22Rv1 (cell line): ENCODE data around the gene RTL9.

Source experiments
- H3K27ac ChIP-seq: fragments of 450-650 bp; 2 replicates; pipeline ENCODE4 v1.5.1; 2017
- ZFX ChIP-seq: fragments of 450-650 bp; IDR thresholded peaks from 2 replicates; pipeline ENCODE4 v1.6.1; 2017; ENCODE audit warnings: antibody characterized with exemption, borderline replicate concordance
- TF ChIP-seq, protein P1 (sequence below): fragments of 450-650 bp; IDR thresholded peaks from 2 replicates; pipeline ENCODE4 v1.5.1; 2017; ENCODE audit warnings: mild to moderate bottlenecking

The RTL9 gene

DNA sequence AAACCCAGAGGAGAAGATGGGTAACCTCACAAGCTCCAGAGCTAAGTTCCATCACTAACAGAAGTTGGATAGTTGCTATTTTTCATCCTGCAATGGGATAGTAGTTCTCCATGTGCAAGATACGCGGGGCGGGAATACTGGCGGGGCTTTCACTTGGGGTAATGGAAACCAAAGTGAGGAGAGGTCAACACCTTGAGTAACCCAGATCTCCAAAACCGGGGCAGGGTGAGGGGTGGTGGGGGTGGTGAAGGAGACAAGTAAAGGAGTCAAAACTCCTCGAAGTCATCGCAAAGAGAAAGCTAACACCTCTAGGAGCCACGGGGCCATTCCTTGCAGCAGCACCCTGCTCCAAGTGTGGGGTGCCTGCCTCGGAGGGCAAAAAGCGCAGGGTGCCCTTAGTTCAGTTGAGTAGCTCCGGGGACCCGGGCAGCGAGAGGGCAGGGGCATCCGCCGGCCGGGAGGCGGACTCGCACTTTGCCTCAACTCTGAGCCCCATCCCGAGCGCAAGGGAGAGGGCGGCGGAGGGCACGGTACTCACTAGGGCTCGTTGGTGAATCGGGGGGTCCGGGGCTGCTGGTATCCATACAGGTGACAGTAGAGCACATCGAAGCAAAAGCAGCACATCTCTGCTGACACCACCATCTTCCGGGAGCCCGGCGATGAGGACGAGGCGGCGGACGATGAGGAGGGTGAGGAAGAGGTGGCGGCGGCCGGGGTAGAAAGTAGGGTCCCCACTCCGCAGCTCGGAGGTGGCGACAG lies 41.4 kb upstream of the RTL9 start:
- peak overlapping the region; percentile 75 for H3K27ac ChIP-seq
- TF ChIP-seq ZFX = no peak
- TF ChIP-seq, protein P1, sequence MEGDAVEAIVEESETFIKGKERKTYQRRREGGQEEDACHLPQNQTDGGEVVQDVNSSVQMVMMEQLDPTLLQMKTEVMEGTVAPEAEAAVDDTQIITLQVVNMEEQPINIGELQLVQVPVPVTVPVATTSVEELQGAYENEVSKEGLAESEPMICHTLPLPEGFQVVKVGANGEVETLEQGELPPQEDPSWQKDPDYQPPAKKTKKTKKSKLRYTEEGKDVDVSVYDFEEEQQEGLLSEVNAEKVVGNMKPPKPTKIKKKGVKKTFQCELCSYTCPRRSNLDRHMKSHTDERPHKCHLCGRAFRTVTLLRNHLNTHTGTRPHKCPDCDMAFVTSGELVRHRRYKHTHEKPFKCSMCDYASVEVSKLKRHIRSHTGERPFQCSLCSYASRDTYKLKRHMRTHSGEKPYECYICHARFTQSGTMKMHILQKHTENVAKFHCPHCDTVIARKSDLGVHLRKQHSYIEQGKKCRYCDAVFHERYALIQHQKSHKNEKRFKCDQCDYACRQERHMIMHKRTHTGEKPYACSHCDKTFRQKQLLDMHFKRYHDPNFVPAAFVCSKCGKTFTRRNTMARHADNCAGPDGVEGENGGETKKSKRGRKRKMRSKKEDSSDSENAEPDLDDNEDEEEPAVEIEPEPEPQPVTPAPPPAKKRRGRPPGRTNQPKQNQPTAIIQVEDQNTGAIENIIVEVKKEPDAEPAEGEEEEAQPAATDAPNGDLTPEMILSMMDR = no peak

DNA sequence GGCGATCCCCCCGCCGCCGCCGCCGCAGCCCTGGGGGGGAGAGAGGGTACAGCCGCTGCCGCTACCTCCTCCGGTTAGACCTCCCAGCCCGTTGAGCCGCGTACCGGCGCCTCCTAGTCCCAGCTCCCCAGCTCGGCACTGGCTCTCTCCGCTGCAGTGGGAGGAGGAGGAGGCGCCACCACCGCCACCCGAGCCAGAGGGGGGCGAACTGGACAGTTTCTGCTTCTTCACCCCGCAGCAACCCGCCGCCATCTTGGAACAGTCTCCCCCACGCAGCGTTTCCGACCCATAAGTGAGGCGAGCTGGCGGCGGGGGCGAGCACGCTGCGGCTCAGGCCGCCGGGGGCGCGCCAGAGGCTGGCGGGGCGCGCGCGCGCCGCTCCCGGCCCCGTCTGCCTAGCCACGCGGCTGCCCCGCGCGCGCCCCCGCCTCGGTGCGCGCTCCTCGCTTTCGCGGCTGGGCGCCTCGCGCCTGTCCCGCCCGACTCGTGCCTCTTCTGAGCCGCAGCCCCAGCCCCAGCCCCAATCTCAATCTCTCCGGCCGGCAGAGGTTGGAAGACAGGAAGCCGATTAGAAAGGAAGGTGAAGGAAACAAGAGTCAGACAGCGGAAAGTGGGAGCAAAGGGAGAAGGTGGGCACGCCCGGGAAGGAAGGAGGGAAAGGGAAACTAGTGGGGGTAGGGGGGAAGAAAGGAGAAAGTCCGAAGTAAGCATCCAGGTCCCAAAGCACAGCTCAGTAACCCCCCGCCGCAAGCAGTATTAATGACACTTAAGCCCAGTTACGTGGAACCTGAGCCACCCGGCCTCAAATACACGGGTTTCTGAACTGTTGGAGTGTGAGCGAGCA lies 40.6 kb upstream of the RTL9 start, which contains the start of gene AMMECR1:
Gene AMMECR1 (minus strand): TSS at position 266 of the 844 bp plus-strand sequence. CDS start 14 bp downstream, at position 252.
- TF ChIP-seq, protein P1 = no peak
- no peak for TF ChIP-seq ZFX
- peak within 1 kb of the TSS; percentile 75 for H3K27ac ChIP-seq

DNA sequence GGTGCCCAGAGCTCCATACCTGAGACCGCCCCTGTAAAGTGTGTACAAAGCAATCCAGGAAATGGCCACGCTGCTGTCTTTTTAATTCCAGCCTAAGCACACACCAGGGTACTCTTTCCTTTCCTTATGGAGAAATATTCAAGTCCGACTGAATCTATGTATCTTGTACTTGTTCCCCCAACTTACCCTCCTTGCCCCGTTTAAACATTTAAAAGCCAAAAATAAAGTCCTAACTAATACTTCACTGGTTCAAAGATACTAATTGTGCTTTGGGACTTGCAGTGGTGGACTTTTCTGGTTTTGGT lies 40.0 kb upstream of the RTL9 start:
- no peak for TF ChIP-seq ZFX
- TF ChIP-seq, protein P1 = no peak
- H3K27ac ChIP-seq = peak overlapping the region; percentile 75

DNA sequence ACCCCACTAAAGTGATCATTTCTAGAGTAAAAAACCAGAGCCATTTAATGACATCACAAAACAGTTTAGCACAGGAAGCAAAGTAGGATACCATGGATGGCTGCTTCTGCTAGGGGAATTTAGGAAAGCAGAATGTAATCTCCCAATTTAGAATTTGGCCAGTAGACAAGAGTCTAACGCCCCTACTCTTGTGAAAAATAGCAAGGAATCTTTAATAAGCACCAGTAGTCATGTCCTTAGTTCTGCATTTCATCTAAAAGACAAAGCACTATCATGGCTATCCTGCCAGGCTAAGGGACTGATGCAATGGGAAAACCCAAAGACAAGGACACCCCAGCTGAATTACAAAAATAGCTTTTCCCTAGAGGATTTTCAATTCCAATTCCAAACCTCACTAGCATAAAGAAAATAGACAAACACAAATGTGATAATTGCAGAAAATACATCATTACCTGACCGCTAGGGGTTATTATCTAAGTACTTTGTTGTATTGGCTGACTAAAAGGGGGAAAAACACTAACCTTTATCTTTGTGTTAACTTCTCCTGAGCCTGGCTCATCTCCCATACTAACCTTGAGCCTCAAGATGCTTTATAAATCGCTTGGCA lies 38.2 kb upstream of the RTL9 start:
- no peak overlapping the region for H3K27ac ChIP-seq
- TF ChIP-seq ZFX = no peak
- TF ChIP-seq, protein P1 = no peak

DNA sequence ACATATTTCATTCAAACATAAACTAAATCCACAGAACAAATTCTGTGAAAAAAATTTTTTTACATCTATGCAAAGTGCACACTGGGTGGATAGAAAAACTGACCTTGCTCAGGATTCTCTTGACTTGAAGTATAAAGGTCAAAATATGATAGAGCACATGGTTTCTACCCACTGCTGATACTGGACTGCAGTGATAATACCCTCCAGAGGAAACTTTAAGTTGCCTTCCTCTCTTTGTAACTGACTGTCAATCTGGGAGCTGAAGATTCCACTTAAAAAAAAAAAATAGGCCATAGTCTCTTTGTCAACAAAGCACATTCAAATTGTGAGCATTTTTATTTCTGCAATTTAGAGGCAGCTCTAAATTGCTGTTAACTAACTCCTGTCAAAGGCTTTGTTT lies 37.6 kb upstream of the RTL9 start:
- no peak for TF ChIP-seq ZFX
- TF ChIP-seq, protein P1 = no peak
- H3K27ac ChIP-seq = no peak overlapping the region

DNA sequence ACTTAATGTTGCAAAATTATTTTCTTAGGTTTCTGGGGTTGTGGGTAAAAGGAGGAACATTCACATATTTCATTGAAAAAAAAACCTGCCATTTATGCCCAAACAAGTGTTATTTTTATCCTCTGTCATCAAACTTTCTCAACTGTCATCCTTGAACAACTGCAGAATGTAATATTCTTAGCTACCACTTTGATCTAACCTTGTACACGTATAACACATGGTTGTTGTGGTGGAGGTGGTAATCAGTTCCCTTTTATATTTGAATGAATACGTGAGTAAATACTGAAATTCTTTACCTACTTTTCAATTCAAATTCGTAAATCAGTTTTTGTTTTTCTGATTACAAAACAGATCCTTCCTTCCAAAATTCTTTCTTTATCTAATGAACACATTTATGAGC lies 37.0 kb upstream of the RTL9 start:
- H3K27ac ChIP-seq = no peak overlapping the region
- no peak for TF ChIP-seq ZFX
- TF ChIP-seq, protein P1 = no peak

DNA sequence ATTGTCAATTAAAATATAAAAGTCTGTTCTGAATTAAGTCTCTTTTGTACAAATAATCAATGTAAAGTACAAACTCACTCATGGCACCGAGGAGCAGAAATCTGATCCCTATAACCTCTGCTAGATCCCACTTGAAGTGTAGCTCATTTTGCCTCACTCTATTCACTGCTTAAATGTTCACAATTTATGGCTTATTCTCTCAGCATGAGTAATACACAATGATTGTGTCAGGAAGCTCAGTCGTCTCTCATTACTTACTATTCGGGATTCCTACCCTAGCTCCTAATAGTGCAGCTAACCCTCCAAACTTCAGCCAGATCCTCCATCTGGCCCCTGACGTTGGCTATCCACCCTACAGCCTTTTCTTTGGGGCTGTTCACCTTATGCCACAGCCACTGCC lies 36.0 kb upstream of the RTL9 start:
- no peak overlapping the region for H3K27ac ChIP-seq
- TF ChIP-seq, protein P1 = no peak
- TF ChIP-seq ZFX = no peak
